ENCODE data around the gene TOPBP1.

- TF ChIP-seq POLR2A (IDR thresholded peaks at IDR 0.05) = no peak
- no peak for TF ChIP-seq POLR2AphosphoS5 (IDR thresholded peaks at IDR 0.05)
These were observed 53.9 kb downstream of the TOPBP1 start for GRCh38 chr3:133607816-133608215.
